ENCODE results near the gene TMPO. TPM values are rescaled to one million over a fixed set of nuclear protein-coding genes. Genes with fewer than 3 reads are reported as not detected.
"Not testable (repeated sequence)": the region's sequence is repeated elsewhere in the genome, so short reads cannot be mapped to it uniquely, and the experiment has no call there.

Gene TMPO, protein sequence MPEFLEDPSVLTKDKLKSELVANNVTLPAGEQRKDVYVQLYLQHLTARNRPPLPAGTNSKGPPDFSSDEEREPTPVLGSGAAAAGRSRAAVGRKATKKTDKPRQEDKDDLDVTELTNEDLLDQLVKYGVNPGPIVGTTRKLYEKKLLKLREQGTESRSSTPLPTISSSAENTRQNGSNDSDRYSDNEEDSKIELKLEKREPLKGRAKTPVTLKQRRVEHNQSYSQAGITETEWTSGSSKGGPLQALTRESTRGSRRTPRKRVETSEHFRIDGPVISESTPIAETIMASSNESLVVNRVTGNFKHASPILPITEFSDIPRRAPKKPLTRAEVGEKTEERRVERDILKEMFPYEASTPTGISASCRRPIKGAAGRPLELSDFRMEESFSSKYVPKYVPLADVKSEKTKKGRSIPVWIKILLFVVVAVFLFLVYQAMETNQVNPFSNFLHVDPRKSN
- total RNA-seq, result 100 to 1,000 TPM; 180 to 198 (median 187) TPM

DNA sequence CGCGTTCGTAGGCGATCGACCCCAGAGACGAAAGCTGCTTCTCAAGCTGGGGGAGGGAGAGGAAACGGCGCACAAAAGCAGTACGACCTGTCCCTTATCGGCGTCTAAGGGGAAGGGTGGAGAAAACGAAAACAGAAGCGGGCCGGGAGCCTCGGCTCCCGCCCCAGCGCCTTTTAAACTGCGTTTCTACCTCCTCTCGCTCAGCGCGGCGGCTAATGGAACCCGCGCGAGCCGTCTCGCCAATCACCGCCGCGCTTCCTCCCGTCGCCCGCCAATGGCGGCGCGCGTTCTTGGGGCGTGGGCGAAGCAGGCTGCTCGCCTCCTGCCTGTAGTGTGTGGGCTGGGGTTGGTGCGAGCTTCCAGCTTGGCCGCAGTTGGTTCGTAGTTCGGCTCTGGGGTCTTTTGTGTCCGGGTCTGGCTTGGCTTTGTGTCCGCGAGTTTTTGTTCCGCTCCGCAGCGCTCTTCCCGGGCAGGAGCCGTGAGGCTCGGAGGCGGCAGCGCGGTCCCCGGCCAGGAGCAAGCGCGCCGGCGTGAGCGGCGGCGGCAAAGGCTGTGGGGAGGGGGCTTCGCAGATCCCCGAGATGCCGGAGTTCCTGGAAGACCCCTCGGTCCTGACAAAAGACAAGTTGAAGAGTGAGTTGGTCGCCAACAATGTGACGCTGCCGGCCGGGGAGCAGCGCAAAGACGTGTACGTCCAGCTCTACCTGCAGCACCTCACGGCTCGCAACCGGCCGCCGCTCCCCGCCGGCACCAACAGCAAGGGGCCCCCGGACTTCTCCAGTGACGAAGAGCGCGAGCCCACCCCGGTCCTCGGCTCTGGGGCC lies at the start of gene TMPO:
Gene TMPO (plus strand): TSS at position 304 of the 824 bp plus-strand sequence. CDS start 278 bp downstream, at position 582.
- DNase-seq, result peak; percentile 94
- peak; percentile 73 to 78 for ATAC-seq
- Mint-ChIP-seq H3K36me3 (ENCODE audit: insufficient read depth) (peaks cover 1% of the 10 kb centered on the region), H3K4me3 (peak within 1 kb of the TSS; percentile 94), H3K27me3 (ENCODE audit: low read depth) (no peaks in the 10 kb centered on the region), H3K9me3 (no peaks in the 10 kb centered on the region), H3K4me1 (ENCODE audit: low read depth) (peaks cover 33% of the 10 kb centered on the region)

DNA sequence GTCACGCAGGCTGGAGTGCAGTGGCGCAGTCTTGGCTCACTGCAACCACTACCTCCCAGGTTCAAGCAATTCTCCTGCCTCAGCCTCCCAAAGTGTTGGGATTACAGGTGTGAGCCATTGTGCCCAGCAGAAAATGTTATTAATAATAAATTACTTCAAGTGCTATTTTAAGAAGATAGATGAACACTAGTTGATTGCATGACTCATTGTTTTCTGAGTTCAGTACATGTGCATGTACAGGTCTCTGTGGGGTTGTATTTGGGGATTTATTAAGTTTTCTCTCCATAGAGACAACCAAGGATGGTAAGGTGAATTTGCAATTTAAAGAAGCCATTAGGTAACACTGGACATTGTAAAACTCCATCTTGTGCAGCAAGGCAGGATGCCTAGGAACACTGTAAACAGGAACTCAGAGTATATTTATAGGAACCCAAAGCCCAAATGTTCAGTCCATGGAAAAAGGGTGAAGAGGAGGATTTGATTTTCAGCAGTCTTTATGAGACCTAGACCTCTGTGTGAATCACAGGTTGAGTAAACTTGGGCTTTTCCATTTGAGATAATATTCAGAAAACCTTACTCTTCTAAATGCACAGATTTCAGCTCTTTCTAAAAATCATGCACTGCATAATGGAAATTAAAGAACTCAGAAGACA lies 49.3 kb upstream of the TMPO start:
- Mint-ChIP-seq H3K4me3 (no peak overlapping the region), H3K27me3 (ENCODE audit: low read depth) (no peaks in the 10 kb centered on the region), H3K4me1 (ENCODE audit: low read depth) (peaks cover 4% of the 10 kb centered on the region), H3K9me3 (no peaks in the 10 kb centered on the region), H3K36me3 (ENCODE audit: insufficient read depth) (no peaks in the 10 kb centered on the region)
- DNase-seq (no peak), ATAC-seq (no peak)

DNA sequence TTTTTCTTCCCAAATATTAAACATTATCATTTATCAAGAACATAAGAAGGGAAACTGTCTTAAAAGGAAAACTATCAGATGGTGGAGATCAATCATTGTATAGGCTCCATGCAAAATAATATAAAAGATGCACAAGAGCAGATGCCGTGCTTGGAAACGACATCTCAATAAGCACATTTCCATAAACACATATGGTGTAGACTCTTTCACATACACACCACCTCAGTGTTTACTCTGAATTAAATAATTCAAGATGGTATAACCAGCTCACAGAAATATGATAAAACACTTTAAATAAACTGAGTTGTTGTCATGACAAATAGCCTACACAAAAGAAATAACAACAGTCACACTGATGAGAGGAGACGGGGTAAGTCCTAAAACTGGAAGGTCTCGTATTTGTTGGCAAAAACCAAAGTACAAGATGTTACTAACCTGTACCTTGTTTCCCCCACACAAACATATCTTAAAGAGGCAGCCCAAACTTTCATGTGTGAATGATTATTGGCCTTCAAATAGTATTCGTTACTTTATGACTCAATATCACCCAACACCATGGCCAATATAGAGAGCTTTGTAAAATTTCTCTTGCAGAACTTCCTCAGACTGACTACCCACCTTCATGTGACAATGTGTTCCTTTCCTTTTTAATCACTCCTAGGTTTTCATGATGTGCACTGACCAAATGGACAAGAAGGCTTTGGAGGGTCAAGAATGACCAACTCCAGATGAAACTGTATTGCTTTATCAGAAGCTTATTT lies 48.6 kb upstream of the TMPO start:
- Mint-ChIP-seq H3K9me3 (no peaks in the 10 kb centered on the region), H3K4me1 (ENCODE audit: low read depth) (peaks cover 4% of the 10 kb centered on the region), H3K4me3 (no peak overlapping the region), H3K27me3 (ENCODE audit: low read depth) (no peaks in the 10 kb centered on the region), H3K36me3 (ENCODE audit: insufficient read depth) (no peaks in the 10 kb centered on the region)
- no peak for ATAC-seq
- no peak for DNase-seq

DNA sequence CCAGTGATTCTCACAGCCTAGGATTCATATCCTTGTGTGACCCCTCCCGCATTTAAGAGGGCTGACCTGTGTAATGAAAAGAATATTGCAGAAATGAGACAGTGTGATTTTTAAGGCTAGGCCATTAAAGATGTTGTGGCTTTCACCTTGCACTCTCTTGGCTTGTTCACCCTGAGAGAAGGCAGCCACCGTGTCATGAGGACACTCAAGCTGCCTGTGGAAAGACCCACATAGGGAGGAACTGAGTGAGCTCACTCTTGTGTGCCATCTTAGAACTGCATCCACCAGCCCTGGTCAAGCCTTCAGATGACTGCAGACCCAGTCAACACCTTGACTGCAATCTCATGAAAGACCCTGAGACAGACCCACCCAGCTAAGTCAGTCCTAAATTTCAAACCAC lies 46.3 kb upstream of the TMPO start:
- Mint-ChIP-seq H3K4me1 (ENCODE audit: low read depth) (peaks cover 2% of the 10 kb centered on the region), H3K4me3 (no peak overlapping the region), H3K27me3 (ENCODE audit: low read depth) (no peaks in the 10 kb centered on the region), H3K36me3 (ENCODE audit: insufficient read depth) (no peaks in the 10 kb centered on the region), H3K9me3 (no peaks in the 10 kb centered on the region)
- ATAC-seq (no peak), DNase-seq (no peak)

DNA sequence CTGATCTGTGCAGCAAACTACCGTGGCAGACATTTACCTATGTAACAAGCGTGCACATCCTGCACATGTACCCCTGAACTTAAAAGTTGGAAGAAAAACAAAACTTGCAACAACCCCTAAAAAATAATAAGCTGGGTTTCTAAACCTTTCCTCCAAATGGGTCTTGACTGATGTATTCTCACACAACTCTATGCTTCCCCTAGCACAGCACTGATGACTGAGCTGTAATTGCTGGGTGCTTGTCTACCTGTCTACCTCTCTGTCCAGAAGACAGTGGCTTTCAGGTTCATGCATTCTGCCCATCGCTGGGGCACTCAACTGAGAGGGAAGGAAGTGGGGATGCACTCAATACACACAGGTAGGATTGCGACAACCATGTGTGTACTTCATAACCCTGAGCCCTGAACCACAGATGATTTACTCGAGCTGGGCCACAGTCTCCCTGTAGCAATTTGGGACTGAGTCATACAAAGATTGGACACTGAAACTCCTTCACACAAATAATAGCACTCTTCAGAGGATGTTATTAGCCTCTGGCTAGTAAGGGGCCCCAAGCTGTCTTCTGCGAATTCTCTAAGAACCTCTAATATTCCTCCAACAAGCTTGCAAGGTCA lies 44.8 kb upstream of the TMPO start:
- ATAC-seq (no peak), DNase-seq (no peak)
- Mint-ChIP-seq H3K27me3 (ENCODE audit: low read depth) (no peaks in the 10 kb centered on the region), H3K4me1 (ENCODE audit: low read depth) (no peaks in the 10 kb centered on the region), H3K36me3 (ENCODE audit: insufficient read depth) (no peaks in the 10 kb centered on the region), H3K9me3 (no peaks in the 10 kb centered on the region), H3K4me3 (no peak overlapping the region)

DNA sequence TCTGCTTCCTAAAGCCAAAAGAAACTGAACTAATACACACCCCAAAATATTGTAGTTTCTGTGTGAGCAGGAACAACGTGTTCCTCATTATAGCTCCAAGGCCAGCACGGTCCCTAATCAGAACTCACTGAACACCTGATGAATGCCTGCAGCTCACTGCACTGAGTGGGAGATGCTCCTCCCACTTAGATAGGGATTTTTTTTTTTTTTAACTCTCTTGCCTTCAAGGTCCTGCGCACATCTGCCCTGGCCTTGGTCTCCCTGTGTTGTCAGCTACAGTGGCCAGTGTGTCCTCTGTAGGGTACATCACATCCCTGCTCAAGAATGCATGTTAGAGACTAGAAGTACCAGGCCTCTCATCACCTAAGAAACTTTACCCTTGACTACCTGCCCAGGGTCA lies 44.3 kb upstream of the TMPO start:
- Mint-ChIP-seq H3K4me1 (ENCODE audit: low read depth) (no peaks in the 10 kb centered on the region), H3K4me3 (no peak overlapping the region), H3K36me3 (ENCODE audit: insufficient read depth) (no peaks in the 10 kb centered on the region), H3K27me3 (ENCODE audit: low read depth) (no peaks in the 10 kb centered on the region), H3K9me3 (no peaks in the 10 kb centered on the region)
- ATAC-seq (no peak), DNase-seq (no peak)

DNA sequence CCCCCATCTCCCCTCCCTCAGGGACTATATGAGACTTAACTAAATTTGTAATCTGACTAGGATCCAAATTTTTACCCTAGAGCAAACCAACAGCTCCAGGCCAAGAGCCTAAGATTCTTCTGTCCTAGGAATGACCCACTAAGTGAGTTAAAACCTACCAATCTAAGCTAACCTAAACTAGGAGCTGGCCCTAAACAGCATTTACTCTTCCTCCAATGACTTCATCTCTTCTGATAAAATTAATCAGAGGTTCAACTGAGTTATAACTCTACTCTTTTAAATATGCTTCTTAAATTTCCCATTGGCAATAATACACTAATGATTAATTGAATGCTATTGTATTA lies 39.9 kb upstream of the TMPO start:
- H3K36me3 Mint-ChIP-seq (ENCODE audit: insufficient read depth), result no peaks in the 10 kb centered on the region
- H3K9me3 Mint-ChIP-seq, result no peaks in the 10 kb centered on the region
- H3K4me3 Mint-ChIP-seq, result no peak overlapping the region
- ATAC-seq (no peak), DNase-seq (no peak)
- H3K27me3 Mint-ChIP-seq (ENCODE audit: low read depth), result no peaks in the 10 kb centered on the region
- no peaks in the 10 kb centered on the region for H3K4me1 Mint-ChIP-seq (ENCODE audit: low read depth)

DNA sequence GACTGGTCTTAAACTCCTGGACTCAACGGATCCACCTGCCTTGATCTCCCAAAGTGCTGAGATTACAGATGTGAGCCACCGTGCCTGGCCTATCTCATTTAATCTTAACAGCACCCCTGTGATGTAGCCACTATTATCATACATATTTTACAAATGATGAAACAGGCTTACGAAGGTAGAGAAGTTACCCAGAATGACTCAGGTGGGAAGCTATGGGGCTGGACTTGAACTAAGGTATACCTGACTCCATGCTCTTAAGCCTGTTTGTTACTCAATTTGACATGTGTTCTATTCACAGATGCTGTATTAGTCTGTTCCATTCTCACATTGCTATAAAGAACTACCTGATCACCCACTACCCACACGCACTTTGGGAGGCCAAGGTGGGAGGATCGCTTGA lies 36.8 kb upstream of the TMPO start:
- ATAC-seq (no peak), DNase-seq (no peak)
- no peaks in the 10 kb centered on the region for H3K9me3 Mint-ChIP-seq
- no peaks in the 10 kb centered on the region for H3K4me1 Mint-ChIP-seq (ENCODE audit: low read depth)
- no peaks in the 10 kb centered on the region for H3K36me3 Mint-ChIP-seq (ENCODE audit: insufficient read depth)
- no peak overlapping the region for H3K4me3 Mint-ChIP-seq
- H3K27me3 Mint-ChIP-seq (ENCODE audit: low read depth), result peaks cover 2% of the 10 kb centered on the region

DNA sequence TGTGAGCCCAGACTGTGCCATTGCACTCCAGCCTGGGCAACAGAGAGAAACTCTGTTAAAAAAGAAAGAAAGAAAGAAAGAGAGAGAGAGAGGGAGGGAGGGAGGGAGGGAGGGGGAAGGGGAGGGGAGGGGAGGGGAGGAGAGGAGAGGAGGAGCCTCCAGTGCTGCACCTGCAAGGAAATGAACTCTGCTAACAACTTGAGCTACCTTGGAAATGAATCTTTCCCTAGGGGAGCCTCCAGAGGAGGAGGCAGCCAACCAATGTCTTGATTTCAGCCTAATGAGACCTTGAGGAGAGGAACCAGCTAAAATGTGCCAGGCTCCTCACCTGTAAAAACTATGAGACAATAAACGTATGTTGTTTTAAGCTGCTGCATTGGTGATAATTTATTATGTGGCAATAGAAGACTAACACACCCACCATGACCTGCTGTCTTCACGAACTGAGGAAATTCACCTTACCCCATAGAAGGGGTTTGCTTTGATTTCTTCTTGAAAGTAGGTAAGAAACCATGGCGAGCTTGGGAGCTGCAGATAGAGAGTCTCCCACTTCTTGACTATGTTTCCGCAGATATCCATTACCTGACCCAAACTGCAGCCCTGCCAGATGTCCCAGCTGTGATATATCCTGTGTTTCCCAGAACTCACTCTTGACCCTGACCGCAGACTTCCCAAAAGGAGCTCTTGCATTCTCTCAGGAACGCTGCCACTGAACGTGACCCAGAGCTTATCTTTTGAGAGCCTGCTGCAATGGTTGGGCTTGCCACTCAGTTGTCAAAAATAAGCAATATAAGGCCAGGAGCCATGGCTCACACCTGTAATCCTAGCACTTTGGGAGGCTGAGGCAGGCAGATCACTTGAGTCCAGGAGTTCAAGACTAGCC lies 31.5 kb upstream of the TMPO start:
- DNase-seq (no peak), ATAC-seq (no peak)
- no peaks in the 10 kb centered on the region for H3K4me1 Mint-ChIP-seq (ENCODE audit: low read depth)
- no peaks in the 10 kb centered on the region for H3K36me3 Mint-ChIP-seq (ENCODE audit: insufficient read depth)
- peaks cover 2% of the 10 kb centered on the region for H3K27me3 Mint-ChIP-seq (ENCODE audit: low read depth)
- no peaks in the 10 kb centered on the region for H3K9me3 Mint-ChIP-seq
- no peak overlapping the region for H3K4me3 Mint-ChIP-seq

DNA sequence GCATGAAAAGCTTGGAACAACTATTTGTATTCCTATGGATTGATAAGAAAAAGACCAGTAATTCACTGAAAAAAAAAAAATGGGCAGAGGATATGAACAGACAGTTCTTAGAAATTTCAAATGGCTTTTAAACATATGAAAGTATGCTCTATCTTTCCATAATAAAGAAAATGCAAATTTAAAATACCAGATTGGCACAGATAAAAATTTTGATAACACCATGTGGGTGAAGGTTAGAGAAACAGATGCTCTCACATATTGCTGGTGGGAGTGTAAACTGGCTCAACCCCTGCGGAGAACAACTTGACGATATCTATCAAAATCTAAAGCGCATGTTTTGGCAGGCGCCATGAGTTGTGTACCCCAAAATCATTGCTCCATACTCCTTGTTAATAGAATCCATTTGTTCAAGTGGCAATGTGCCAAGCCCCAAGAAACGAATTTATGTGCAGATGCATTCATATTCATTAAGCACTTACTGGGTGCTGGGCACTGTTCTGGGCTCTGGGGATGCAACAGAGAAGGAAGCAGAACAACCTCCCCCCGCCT lies 29.5 kb upstream of the TMPO start:
- DNase-seq (no peak), ATAC-seq (no peak)
- no peaks in the 10 kb centered on the region for H3K36me3 Mint-ChIP-seq (ENCODE audit: insufficient read depth)
- H3K9me3 Mint-ChIP-seq, result no peaks in the 10 kb centered on the region
- no peak overlapping the region for H3K4me3 Mint-ChIP-seq
- H3K27me3 Mint-ChIP-seq (ENCODE audit: low read depth), result peaks cover 2% of the 10 kb centered on the region
- peaks cover 1% of the 10 kb centered on the region for H3K4me1 Mint-ChIP-seq (ENCODE audit: low read depth)

DNA sequence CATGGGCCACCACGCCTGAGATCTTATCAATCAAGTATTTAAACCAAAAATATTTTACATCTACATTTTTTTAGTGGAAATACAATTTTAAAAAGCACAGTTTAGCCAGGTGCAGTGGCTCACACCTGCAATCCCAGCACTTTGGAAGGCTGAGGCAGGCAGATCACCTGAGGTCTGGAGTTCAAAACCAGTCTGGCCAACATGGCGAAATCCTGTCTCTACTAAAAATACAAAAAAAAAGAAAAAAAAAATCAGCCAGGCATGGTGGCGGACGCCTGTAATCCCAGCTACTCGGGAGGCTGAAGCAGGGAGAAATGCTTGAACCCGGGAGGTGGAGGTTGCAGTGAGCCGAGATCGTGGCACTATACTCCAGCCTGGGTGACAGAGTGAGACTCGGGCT lies 27.0 kb upstream of the TMPO start:
- H3K4me3 Mint-ChIP-seq; DNase-seq; H3K9me3 Mint-ChIP-seq; ATAC-seq; H3K4me1 Mint-ChIP-seq (ENCODE audit: low read depth); H3K36me3 Mint-ChIP-seq (ENCODE audit: insufficient read depth); H3K27me3 Mint-ChIP-seq (ENCODE audit: low read depth): not testable (repeated sequence)

DNA sequence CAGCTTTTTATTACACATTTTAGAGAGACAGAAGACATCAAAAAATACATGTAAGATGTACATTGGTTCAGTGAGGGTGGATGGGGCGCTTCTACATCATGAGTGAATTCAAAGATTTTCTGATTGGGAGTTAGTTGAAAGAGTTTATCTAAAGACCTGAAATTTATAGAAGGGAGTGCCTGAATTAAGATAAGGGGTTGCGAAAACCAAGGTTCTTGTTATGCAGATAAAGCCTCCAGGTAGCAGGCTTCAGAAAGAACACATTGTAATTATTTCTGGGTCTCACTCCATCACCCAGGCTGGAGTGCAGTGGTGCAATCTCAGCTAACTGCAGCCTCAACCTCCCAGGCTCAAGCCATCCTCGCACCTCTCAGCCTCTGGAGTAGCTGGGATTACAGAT lies 26.2 kb upstream of the TMPO start:
- peaks cover 5% of the 10 kb centered on the region for H3K4me1 Mint-ChIP-seq (ENCODE audit: low read depth)
- DNase-seq (no peak), ATAC-seq (no peak)
- no peak overlapping the region for H3K4me3 Mint-ChIP-seq
- no peaks in the 10 kb centered on the region for H3K9me3 Mint-ChIP-seq
- H3K27me3 Mint-ChIP-seq (ENCODE audit: low read depth), result no peaks in the 10 kb centered on the region
- H3K36me3 Mint-ChIP-seq (ENCODE audit: insufficient read depth), result no peaks in the 10 kb centered on the region

All from activated T-cell treated with anti-CD3 and anti-CD28 coated beads, Interleukin-2, amount 50 U/mL, for 4 hours (primary cell).